Transverse colon (tissue), 3 donors: ENCODE data around the gene VANGL1.
A peak's percentile ranks its signal among the peaks of the same experiment; 100 is the strongest.

Source experiments
- CTCF ChIP-seq, 5 experiments: fragments of 200-600 bp in 3 of 5; fragments of 450-650 bp in 2 of 5; sonication (generic) in 3 of 5; IDR thresholded peaks; 1 replicate in 2 of 5; 2 replicates in 3 of 5; pipeline ENCODE4 v1.5.1; 2016 to 2017; ENCODE audit warnings: antibody characterized with exemption in 5 of 5, inconsistent platforms in 3 of 5, mild to moderate bottlenecking in 2 of 5, moderate library complexity in 1 of 5
- EP300 ChIP-seq: sonication (generic); formaldehyde crosslinking; IDR thresholded peaks from one replicate; pipeline ENCODE4 v1.6.1; 2017; ENCODE audit warnings: antibody characterized with exemption, low read depth
- POLR2A ChIP-seq: fragments of 450-650 bp; IDR thresholded peaks from one replicate; pipeline ENCODE4 v1.6.1; 2016; ENCODE audit warnings: antibody characterized with exemption, mild to moderate bottlenecking, moderate library complexity

DNA sequence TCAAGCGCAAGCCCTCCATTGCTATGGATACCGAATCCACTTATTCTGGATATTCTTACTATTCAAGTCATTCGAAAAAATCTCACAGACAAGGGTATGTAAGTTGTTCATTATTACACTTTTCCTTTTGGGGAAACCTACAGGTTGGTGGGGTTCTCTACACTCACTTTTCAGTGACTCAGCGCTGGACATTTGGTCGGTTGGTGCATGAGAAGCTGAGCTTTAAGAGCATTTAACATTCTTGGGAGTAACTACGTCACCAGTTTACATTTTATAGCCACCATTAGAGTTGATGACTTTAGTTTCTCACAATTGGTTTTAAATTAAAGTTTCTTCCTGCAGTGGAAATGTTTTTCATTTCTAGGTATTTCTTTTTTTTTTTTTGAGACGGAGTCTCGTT, 9.6 kb downstream of the VANGL1 start:
- TF ChIP-seq POLR2A (no peak), EP300 (no peak), CTCF (IDR thresholded peaks at IDR 0.05) (peak in 1 of 5 experiments; percentile 23)
